ENCODE results near the gene C1orf50.
"Not testable (repeated sequence)": the region's sequence is repeated elsewhere in the genome, so short reads cannot be mapped to it uniquely, and the experiment has no call there.

The C1orf50 gene

GRCh38 chr1:42766741-42767509, at the start of gene C1orf50, which contains the start of gene P3H1:
Gene C1orf50, plus strand, starts transcription at chr1:42767249. Its CDS starts 63 bp downstream, at chr1:42767312.
Gene P3H1, minus strand, starts transcription at chr1:42767028. Its CDS starts 57 bp downstream, at chr1:42766971.
- peak; percentile 99 for DNase-seq (ENCODE audit: low read depth in 2 of 2)

DNA sequence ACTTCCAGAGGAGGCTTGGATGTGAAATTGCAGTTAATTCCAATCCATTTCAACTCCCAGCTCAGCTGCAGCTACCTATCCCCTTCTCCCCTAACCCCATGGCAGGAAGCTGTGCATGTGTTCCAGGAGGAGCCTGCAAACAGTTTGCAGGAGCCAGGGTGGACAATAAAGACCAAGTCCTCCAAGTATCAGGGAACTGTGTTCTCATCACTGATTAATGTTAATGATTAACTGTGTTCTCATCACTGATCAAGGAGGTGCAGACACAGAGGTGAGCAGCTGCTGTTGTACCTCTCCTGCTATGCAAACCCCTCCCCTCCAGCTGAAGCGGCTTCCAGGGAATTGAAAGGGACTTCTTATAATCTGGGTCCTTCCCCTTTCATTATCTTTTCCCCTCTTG, 46.2 kb upstream of the C1orf50 start:
- no peak for DNase-seq (ENCODE audit: low read depth in 2 of 2)

GRCh38 chr1:42721926-42722325, 45.1 kb upstream of the C1orf50 start:
- DNase-seq (ENCODE audit: low read depth in 2 of 2), result no peak

DNA sequence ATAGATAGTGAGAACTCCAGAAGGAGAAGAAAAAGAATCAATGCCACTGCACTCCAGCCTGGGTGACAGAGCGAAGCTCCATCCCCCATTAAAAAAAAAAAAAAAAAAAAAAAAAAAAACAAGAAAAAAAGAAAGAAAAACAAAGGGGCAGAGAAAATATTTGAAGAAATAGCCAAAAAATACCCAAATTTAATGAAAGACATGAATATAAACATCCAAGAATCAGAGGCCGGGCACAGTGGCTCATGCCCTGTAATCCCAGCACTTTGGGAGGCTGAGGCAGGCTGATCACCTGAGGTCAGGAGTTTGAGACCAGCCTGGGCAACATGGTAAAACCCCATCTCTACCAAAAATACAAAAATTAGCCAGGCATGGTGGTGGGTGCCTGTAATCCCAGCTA, 44.6 kb upstream of the C1orf50 start:
- not testable (repeated sequence) for DNase-seq (ENCODE audit: low read depth in 2 of 2)

DNA sequence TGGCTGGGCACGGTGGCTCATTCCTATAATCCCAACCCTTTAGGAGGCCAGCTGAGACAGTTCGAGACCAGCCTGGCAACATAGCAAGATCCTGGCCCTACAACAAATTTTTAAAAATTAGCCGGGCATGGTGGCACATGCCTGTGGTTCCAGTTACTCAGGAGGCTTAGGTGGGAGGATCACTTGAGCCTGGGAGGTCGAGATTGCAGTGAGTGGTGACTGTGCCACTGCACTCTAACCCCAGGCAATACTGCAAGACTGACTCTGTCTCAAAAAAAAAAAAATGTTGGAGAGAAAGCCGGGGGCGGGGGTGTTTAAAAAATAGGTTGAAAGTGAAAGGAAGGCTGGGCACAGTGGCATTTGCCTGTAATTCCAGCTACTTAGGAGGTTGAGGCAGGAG, 43.5 kb upstream of the C1orf50 start:
- DNase-seq (ENCODE audit: low read depth in 2 of 2), result no peak

GRCh38 chr1:42725820-42726219, 41.2 kb upstream of the C1orf50 start:
- DNase-seq (ENCODE audit: low read depth in 2 of 2), result not testable (repeated sequence)

- DNase-seq (ENCODE audit: low read depth in 2 of 2), result no peak
These were observed 37.0 kb upstream of the C1orf50 start for GRCh38 chr1:42730002-42730401.

- no peak for DNase-seq (ENCODE audit: low read depth in 2 of 2)
These were observed 36.1 kb upstream of the C1orf50 start for GRCh38 chr1:42730988-42731387.

DNA sequence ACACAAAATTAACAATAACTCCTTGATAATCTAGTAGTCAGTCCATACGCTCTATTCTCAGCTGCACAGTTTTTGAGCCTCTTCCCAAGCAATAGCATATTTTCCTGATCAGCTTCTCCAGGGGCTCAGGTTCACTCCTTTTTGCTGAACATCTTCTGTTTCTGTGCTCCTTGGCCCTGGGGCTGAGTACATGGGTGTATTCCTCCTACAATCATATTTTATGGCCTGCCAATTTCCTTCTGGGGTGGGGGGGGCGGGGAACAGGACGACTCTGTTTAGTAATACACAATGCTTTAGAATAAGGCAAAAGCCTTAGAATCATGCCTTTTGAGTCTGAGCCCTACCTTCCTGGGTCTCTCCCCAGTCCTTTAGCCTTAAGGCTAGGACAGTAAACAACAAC, 35.5 kb upstream of the C1orf50 start:
- DNase-seq (ENCODE audit: low read depth in 2 of 2), result no peak

DNA sequence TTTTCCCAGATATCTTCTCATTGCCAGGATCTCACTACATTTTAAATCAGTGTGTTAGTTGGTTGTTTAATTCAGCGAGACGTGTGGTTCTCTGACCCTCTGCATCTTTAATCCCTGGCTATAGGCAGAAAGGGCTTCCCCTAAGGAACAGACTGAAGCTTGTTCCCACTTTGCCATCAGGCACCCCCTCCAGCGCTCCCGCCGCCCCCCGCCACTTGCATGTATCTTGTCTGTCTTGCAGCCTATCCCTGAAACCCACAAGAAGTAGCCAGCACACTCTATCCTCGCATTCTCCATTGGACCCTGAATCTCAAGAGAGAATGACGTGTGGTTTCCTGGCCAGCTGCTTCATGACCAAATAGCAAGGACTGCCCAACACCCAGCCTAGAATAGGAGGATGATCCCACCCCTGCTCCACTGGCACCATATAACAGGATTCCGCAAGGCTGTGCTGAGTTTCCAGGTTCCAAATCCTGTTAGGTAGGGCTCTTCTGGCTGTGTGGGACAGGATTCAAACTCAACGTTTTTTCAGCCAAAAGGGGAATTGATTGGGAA, 34.8 kb upstream of the C1orf50 start:
- no peak for DNase-seq (ENCODE audit: low read depth in 2 of 2)

DNA sequence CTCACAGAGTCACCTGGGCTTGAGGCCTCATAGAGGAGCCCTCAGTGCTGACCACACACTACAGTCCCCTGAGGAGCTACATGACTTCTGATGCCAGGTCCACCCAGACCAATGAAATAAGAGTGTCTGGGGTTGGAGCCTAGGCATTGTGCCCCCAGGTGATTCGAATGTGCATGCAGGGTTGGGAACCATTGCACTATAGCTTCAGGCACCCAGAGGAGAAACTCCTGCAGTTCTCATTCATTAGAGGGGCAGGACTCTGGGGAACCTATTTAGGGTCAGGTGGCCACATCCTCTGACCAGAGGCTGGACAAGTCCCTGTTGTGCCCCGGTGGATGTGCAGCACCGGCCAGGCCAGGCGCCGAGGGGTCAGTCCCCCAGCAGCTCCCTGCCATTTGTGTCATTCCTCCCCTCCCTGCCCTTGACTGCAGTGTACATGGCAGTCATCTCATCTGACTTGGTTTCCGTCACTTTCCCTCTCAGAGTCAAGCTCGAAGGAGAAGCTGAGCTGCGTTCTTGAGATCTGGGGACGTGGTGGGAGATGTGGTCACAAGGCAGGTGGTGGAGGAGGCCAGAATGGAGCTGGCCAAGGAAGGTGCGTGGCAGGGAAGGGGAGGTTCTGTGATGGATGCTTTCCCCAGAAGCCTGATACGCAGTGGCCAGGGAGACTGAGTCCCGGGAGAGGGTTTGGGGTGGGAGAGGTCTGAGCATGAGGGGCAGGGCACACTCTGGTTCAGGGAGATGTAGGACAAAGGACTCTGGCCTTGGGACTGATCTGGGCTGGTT, 33.4 kb upstream of the C1orf50 start:
- no peak for DNase-seq (ENCODE audit: low read depth in 2 of 2)

GRCh38 chr1:42734201-42735035, 32.6 kb upstream of the C1orf50 start:
- DNase-seq (ENCODE audit: low read depth in 2 of 2), result no peak

GRCh38 chr1:42735056-42735455, 32.0 kb upstream of the C1orf50 start:
- no peak for DNase-seq (ENCODE audit: low read depth in 2 of 2)

DNA sequence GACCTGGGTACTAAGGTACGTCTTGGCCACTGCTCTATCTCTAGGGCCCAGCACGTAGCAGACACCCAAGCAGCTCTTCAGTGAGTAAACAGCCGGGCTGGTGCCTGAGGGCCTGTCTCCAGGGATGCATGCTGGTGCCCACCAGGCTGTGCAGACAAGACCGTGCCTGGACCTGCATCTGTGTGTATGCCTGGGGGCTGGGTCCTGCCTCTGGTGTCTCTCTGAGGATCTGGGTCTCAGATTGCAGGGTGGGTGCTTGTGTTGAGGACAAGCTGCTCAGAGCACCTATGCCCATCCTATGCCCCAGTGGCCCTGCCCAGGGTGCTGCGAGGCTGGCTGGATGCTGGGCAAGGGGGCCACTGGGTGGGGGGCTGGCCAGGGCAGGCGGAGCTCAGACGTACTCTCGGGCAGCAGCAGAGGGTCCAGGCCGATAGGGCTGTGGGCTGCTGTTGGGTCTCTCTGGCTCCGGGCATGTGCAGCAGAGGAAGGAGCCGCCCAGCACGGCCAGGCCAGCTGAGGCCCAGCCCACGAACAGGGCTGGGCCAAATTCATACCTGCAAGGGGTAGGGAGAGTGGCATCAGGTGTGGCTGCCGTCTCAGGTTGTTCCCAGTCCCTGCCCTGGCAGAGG, 31.5 kb upstream of the C1orf50 start:
- DNase-seq (ENCODE audit: low read depth in 2 of 2), result no peak

GRCh38 chr1:42736152-42736551, 30.9 kb upstream of the C1orf50 start:
- DNase-seq (ENCODE audit: low read depth in 2 of 2), result no peak

DNA sequence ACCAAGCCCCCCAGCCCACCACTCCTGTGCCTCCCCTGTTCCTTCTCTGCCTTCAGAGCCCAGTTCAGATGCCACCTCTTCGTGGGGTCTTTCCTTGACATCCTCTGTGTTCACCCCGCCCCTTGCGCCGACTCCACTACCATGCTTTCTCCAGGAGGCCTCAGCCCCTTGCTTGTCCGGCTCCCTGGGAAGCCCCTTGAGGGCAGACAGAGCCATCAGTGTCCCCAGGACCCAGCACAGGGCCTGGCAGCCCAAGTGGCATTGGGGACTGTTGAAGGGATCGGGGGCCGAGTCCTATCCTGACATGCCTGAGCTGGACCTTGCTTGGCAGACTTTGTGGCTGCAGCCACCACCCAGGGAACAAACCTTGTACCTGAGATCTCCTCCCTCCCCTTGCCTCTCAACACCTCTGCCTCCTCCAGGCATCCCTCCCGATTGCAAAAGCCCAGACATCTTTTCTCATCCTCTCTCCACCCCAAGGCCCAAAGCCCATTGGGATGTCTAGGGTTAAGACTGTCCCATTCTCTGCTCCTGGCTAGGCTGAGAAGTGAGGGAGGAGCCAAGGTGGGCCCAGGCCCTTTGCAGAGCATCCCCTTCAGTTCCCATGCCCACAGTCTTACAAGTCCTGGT, 30.4 kb upstream of the C1orf50 start:
- no peak for DNase-seq (ENCODE audit: low read depth in 2 of 2)

DNA sequence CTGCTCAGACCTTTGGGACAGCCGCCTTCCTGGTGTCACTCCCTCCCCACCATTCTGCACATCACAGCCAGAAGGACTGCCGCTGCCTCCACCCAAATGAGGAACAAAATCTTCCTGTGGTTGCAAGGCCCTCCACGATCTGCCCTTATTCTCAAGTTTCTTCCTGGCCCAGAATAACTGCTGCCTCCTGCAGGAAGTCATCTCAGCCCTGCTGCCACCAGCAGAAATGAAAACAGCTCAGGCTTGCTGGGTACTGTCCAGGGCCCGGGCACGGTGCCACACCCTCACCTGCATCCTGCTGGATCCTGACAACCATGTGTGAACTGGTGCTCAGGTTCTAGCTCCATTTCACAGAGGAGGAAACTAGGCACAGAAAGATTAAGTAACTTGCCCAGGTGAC, 29.8 kb upstream of the C1orf50 start:
- DNase-seq (ENCODE audit: low read depth in 2 of 2), result no peak

GRCh38 chr1:42737986-42738677, 28.9 kb upstream of the C1orf50 start:
- no peak for DNase-seq (ENCODE audit: low read depth in 2 of 2)

DNA sequence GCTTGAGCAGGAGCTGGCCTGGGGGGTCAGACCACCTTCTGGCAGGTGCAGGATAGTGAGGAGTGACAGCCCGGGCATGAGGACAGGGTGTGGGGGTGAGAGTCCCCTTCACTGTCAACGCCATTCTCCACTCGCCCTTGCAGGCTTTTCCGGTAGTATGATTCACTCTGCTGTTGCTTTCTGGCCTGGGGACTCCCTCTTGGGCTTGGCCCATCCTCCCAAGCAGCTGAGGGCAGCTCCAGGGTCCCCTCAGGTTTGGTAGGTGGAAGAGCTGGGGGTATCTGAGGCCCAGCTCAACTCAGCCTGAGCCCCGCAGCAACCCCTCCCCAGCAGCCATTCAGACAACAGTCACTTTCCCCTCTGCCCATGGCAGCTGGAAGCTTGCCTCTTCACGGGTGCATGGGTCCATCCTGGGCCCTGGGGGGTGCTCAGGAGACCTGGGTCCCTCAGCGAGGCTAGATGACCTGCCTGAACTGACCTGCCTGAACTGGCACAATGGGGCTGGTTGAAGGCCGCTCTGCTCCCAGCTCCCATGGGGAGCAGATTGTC, 28.3 kb upstream of the C1orf50 start:
- DNase-seq (ENCODE audit: low read depth in 2 of 2), result no peak
